Jurkat, Clone E6-1 (cell line): ENCODE measurements around the gene MRPL14.

Experiments used
- DNase-seq: peaks from one replicate; pipeline ENCODE4 v3.0.0-alpha.2; 2011; ENCODE audit warnings: low read depth, low spot score
- H3K4me3 ChIP-seq: 2 replicates; pipeline ENCODE4 v1.5.1; 2011; ENCODE audit warnings: mild to moderate bottlenecking, low read length, control low read depth, moderate library complexity

The MRPL14 gene

GRCh38 chr6:44087623-44088022 is 39.6 kb downstream of the MRPL14 start:
- H3K4me3 ChIP-seq = no peak overlapping the region
- no peak for DNase-seq

DNA sequence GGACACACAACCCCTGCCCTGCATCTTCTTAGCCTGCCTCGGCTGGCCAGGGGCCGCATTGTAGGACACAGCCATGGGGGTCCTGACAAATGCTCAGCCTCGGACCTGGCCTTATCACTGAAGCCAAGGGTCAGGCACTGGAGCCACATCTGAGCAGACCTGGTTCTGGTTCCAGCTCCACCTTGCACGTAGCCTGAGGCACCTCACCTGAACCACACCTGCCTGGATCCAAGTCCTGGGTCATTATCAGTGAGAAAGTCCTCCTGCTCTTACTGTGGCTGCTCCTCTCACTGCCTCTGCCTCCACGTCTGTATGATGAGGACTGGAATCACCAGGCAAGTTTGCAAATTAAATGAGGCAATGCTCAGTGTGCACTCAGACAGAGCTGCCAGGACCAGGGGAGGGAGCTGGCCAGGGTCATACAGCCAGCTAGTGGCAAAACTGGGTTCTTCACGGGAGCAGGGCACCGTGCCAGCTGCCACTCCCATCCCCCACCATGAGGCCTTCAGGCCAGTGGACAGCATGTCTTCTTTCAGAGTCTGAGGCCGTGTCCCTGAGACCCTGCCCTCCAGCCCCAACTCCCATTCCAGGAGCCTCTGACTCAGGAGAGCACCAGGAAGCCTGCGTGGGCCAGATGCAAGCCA is 40.2 kb downstream of the MRPL14 start:
- no peak overlapping the region for H3K4me3 ChIP-seq
- no peak for DNase-seq

DNA sequence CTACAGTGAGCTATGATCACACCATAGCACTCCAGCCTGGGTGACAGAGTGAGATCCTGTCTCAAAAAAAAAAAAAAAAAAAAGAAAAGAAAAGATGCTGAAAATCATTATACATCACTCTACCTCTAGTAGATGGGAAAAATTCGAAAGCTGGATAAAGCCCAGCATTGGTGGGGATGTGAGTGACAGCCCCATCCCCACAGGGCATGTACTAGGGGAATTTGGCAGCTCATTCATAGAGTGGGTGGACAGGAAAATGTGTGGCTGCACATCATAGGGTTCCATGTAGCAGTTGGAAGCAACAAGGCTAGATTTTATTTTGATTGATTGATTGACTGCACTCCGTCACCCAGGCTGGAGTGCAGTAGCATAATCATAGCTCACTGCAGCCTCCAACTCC is 42.0 kb downstream of the MRPL14 start:
- no peak for DNase-seq

GRCh38 chr6:44084231-44085014 is 42.8 kb downstream of the MRPL14 start:
- DNase-seq = no peak
- H3K4me3 ChIP-seq = no peak overlapping the region

More for the DNA sequence above, 42.0 kb downstream of the MRPL14 start:
- no peak overlapping the region for H3K4me3 ChIP-seq

DNA sequence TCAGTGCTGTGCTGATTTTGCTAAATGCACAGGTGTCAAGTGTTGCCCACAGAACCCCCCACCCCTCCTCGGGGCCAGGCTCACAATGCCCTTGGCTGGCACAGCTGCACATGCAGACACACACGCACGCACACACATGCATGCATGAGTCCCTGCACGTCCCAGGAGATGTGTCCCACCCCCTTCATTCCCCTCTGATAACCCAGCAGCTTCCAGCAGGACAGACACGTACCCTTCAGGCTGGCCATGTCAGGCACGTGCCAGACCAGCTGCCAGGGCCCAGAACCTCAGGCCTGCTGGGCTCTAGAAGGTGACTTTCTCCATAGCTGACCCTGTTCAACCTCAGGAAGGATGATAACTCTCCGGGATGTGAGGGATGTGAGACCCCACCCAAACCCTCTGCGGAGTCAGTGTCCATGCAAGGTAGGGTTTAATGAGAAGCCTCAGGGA is 44.4 kb downstream of the MRPL14 start:
- no peak for DNase-seq
- no peak overlapping the region for H3K4me3 ChIP-seq

- H3K4me3 ChIP-seq = no peak overlapping the region
- DNase-seq = no peak
Measured at GRCh38 chr6:44081753-44082152, 45.5 kb downstream of the MRPL14 start.

DNA sequence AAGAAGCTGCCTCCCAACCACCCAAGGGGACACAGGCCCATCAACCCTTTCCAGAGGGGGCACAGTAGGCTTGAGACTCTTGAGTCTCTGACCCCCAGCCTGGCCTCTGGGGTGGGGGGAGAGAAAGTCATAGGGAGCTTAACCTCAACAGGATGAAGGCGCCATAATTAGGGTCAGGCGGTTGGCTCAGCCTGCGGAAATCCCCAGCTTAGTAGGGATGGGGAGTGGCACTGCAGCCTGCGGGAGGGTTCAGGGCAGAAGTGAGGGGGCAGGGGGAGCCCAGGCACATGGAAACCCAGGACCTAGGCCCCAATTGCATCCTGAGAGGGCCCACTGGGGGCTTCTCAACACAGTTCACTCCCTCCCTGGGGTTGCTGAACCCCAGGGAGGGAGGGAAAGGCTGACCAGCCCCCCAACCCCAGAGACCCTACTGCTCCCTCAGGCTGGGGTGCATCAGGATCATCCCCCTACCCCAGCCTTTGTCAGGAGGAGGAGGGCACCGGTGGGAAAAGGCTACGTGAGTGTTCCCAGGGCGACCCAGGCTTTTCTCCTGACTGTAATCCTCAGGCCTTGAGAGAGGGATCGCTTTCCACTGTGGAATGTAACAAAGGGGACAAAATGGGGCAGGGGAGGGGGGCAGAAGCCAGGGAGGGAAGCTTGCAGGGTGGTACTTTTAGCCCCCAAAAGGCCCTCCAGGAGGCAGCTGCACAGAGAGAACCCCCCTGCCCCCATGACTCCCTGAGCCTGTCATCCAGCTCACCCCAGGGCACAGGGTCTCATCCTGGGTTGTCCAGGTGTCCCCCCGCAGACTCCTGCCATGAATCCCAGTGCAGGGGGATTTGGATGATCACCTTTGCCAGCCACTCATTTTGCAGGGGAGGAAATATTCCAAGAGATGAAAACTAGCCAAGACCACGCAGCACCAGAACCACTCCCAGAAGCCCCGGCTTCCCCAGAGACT is 46.4 kb downstream of the MRPL14 start:
- H3K4me3 ChIP-seq = no peak overlapping the region
- no peak for DNase-seq

DNA sequence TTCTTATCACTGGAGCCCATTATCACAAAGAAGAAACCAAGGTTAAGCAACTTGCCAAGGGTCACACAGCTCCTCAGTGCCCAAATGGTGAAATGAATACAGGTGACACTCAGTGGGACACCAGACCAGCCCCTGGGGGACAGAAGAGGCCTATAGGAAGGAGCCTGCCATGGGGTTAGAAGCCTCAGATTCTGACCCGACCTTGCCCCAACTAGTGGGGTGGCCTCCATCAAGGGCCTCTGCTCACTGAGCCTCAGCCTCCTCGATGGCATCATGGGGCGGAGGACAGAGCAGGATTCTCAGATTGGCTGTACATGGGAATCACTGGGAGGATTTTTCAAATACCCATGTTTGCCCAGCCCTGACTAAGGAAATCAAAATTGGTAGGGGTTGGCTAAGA is 47.6 kb downstream of the MRPL14 start:
- no peak overlapping the region for H3K4me3 ChIP-seq
- no peak for DNase-seq

- peak; percentile 71 for DNase-seq
- no peak overlapping the region for H3K4me3 ChIP-seq
Measured at GRCh38 chr6:44078827-44079671, 48.2 kb downstream of the MRPL14 start.

DNA sequence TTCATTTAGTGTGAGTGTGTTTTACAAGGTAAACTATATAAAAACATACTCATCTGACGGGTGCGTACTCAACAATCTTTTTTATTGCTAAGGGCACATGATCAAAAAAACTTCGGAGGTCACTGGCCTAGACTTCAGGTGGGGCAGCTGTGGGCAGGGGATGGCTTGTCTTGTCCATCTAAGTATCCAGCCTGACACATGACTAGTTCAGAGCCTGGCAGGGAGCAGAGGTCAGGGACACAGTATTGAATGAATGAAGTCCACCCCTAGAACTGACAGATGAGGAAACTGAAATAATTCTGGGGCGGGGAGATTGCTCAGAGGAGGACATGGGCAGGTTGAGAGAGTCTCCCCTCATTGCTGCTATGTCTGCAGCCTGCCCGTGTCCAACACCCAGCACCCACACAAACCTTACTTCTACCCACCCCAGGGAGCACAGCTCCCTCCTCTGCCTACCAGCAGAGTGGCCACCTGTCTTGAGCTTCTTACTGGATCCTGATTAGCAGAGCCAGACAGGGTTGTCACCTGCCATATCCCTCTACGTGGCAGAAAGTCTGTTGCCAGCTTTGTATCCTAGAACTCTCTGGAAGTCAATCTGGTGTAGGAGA is 48.9 kb downstream of the MRPL14 start:
- no peak overlapping the region for H3K4me3 ChIP-seq

GRCh38 chr6:44077214-44077946 is 49.9 kb downstream of the MRPL14 start:
- no peak for DNase-seq
- H3K4me3 ChIP-seq = no peak overlapping the region

More for the DNA sequence above, 48.9 kb downstream of the MRPL14 start:
- DNase-seq = no peak

- no peak overlapping the region for H3K4me3 ChIP-seq
- no peak for DNase-seq
Measured at GRCh38 chr6:44076356-44077213, 50.7 kb downstream of the MRPL14 start.

GRCh38 chr6:44075647-44076355 is 51.5 kb downstream of the MRPL14 start:
- no peak for DNase-seq
- H3K4me3 ChIP-seq = no peak overlapping the region

GRCh38 chr6:44074813-44075646 is 52.2 kb downstream of the MRPL14 start:
- no peak for DNase-seq
- peak overlapping the region; percentile 50; the same call in 1 of the 2 replicates for H3K4me3 ChIP-seq

DNA sequence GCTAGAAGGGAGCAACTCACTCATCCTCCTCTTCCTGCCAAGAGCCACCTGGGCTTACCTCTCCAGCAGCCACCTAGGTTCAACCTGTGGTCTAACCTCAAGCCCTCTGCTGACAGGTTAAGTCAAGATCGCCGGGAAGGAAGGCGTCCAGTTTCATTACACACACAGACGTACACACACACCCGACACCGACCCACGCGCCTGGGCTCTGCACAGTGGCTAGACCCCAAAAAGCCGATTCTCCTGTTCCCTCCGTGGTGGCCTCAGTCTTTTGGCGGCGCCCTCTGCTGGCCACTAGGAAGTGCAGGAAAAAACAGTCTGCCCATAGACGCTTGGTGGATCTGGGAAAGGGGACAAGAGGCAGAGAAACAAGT is 52.8 kb downstream of the MRPL14 start:
- peak; percentile 72 for DNase-seq
- H3K4me3 ChIP-seq = peak overlapping the region; percentile 50
